Liver (tissue), 3 donors: ENCODE data around the gene GUK1.

Experiments
- CTCF ChIP-seq: fragments of 150-350 bp; IDR thresholded peaks from 2 replicates; pipeline ENCODE4 v1.5.1; 2017; ENCODE audit warnings: improper control_type of control experiment, low read depth, low read length; ENCODE audit not compliant: missing input control
- JUND ChIP-seq, 2 donors: IDR thresholded peaks; 2 replicates each; pipeline ENCODE4 v1.6.1; 2016; ENCODE audit warnings: antibody characterized with exemption in 2 of 2
- RAD21 ChIP-seq, 2 donors: IDR thresholded peaks; 2 replicates each; pipeline ENCODE4 v1.6.1; 2016; ENCODE audit warnings: antibody characterized with exemption in 2 of 2, mild to moderate bottlenecking in 2 of 2
- REST ChIP-seq: IDR thresholded peaks from 2 replicates; pipeline ENCODE4 v1.6.1; 2016; ENCODE audit warnings: antibody characterized with exemption, mild to moderate bottlenecking
- ZBTB33 ChIP-seq: IDR thresholded peaks from 2 replicates; pipeline ENCODE4 v1.6.1; 2016; ENCODE audit warnings: antibody characterized with exemption
- donor health status: healthy.
- donor health status: healthy.

GRCh38 chr1:228141226-228142044 lies 1.4 kb downstream of the GUK1 start:
- TF ChIP-seq REST, result no peak
- no peak for TF ChIP-seq CTCF
- no peak for TF ChIP-seq ZBTB33
- no peak for TF ChIP-seq JUND (IDR thresholded peaks at IDR 0.05)
- no peak for TF ChIP-seq RAD21 (IDR thresholded peaks at IDR 0.05)
